ENCODE results near the gene ATP6V0C.

The ATP6V0C gene

GRCh38 chr16:2468725-2469398 is 44.9 kb upstream of the ATP6V0C start:
- TF ChIP-seq CTCF (IDR thresholded peaks at IDR 0.05; ENCODE audit: low read depth, low read length): no peak
- H3K4me3 ChIP-seq (ENCODE audit: low read depth, low read length): peak overlapping the region; percentile 51

- no peak for TF ChIP-seq CTCF (IDR thresholded peaks at IDR 0.05; ENCODE audit: low read depth, low read length)
- H3K4me3 ChIP-seq (ENCODE audit: low read depth, low read length): no peak overlapping the region
Observed at GRCh38 chr16:2469399-2470233, 44.1 kb upstream of the ATP6V0C start.

- TF ChIP-seq CTCF (IDR thresholded peaks at IDR 0.05; ENCODE audit: low read depth, low read length): no peak
- no peak overlapping the region for H3K4me3 ChIP-seq (ENCODE audit: low read depth, low read length)
Observed at GRCh38 chr16:2470234-2470601, 43.5 kb upstream of the ATP6V0C start.

GRCh38 chr16:2470603-2471015 is 43.1 kb upstream of the ATP6V0C start:
- no peak overlapping the region for H3K4me3 ChIP-seq (ENCODE audit: low read depth, low read length)
- TF ChIP-seq CTCF (IDR thresholded peaks at IDR 0.05; ENCODE audit: low read depth, low read length): no peak

- H3K4me3 ChIP-seq (ENCODE audit: low read depth, low read length): 0 out of 2 replicates have a peak within 1 kb of the TSS, but pooled peaks have one; percentile 17
Observed at GRCh38 chr16:2471016-2471652, 42.6 kb upstream of the ATP6V0C start, which contains the start of gene NTN3. NTN3 (plus strand) TSS chr16:2471297; CDS start chr16:2471702, 405 bp downstream.

GRCh38 chr16:2471653-2472487 is 41.9 kb upstream of the ATP6V0C start:
- no peak for TF ChIP-seq CTCF (IDR thresholded peaks at IDR 0.05; ENCODE audit: low read depth, low read length)
- H3K4me3 ChIP-seq (ENCODE audit: low read depth, low read length): 0 out of 2 replicates have a peak overlapping the region, but pooled peaks have one; percentile 17

More at GRCh38 chr16:2471016-2471652, 42.6 kb upstream of the ATP6V0C start, which contains the start of gene NTN3:
- no peak for TF ChIP-seq CTCF (IDR thresholded peaks at IDR 0.05; ENCODE audit: low read depth, low read length)

Measured in WI38 (cell line).